NCI-H2029 treated with DMSO at 0.1 percent for 48 hours (cell line): ENCODE data around the gene SBK1.

Experiments used
- DNase-seq: peaks from one replicate; lab custom pipeline; 2025; lab: John Stamatoyannopoulos, UW

The SBK1 gene

GRCh38 chr16:28282045-28282444 is 10.3 kb upstream of the SBK1 start:
- DNase-seq, result no peak

DNA sequence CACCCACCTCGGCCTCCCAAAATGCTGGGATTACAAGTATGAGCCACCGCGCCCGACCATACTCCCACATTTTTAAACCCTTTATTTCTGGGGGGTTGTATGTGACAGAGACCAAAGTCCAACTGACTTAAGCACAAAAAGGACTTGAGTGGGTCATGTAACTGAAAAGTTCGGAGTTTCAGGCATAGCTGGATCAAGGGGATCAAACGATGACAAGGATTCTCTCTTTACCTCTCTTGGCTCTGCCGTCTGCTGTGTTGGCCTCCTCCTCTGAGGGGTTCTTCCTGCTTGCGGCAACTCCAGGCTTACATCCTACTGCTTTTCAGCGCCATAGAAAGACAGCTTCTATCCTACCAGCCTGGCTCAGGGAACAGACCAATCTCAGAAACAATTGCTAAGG is 9.2 kb upstream of the SBK1 start:
- DNase-seq, result no peak

GRCh38 chr16:28283798-28284577 is 8.3 kb upstream of the SBK1 start:
- DNase-seq, result no peak

DNA sequence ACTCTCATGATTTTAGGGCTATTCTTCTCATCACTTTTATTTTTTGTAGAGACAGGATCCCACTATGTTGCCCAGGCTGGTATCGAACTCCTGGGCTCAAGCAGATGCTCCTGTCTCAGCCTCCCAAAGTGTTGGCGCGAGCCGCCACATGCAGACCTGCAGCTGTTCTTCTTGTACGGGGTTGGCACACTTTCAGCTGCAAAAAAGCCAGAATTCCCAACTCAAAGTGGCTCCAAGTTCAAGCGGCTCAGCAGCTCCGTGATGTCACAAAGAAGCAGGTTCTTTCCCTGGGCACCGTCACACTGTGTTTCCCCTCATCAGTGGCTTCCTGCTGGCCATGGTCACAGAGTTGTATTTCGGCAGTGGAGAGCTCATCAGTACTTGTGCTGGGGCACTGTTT is 6.7 kb upstream of the SBK1 start:
- no peak for DNase-seq

- no peak for DNase-seq
Observed at GRCh38 chr16:28288114-28288513, 4.2 kb upstream of the SBK1 start.

GRCh38 chr16:28289048-28289447 is 3.3 kb upstream of the SBK1 start:
- DNase-seq, result no peak

- DNase-seq, result no peak
Observed at GRCh38 chr16:28289939-28290858, 2.1 kb upstream of the SBK1 start.

DNA sequence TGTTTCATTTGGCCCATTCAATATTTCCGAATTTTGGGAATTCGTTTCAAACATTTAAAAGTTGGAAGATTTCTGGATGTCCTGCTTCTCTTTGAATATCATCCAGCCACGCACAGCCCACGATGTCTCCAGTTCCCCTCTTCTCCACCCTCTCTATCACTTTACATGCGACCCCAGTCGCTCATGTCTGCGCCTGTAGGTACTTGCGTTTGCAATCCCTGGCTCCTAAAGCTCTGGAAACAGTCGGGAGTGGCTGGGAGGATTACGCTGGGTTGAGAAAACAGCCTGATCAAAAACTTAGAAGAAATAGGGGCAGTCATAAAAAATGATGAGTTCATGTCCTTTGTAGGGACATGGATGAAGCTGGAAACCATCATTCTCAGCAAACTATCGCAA is 1.5 kb upstream of the SBK1 start:
- DNase-seq, result no peak

DNA sequence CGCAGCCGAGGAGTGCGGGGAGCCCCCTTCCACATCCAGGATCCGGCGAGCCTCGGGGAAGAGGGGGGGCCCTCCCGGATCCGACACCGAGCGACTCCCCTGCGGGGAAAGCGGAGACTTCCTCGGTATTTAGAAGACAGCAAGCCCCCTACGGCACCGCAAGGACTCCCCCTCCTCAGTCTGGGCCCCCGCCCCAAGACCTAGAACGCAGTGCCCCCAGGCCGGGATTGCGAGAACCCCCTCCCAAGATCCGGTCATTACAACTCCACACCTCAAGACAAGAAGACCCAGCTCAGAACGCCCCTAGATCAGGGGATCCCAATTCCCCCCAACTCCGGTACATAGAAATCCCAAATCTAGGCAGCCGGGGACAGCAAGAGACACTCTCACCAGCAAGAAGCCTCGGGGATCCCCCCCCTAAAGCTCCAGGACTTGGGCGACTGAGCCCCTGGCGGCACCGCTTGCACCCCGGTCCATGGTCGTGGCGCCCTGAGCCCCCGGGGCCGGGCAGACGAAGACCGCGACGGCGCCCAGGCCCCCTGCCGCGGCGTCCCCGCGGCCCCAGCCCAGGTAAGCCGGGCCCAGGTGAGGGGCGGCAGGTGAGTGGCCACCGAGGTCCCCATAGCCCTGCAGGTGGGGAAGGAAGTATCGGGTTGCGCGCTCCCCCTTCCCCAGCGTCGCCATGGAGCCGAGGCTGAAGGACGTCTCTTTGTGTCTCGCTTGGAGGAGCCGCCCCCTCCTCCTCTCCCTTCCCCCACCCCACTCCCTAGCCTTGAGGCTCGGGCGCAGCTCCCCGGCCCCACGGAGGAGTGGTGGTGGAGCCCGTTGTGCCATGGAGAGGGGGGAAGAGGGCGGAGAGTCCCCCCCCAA is 641 bp downstream of the SBK1 start:
- DNase-seq, result peak; percentile 27

GRCh38 chr16:28293601-28293960 is 1.3 kb downstream of the SBK1 start:
- no peak for DNase-seq

- no peak for DNase-seq
Observed at GRCh38 chr16:28294201-28294600, 1.9 kb downstream of the SBK1 start.

GRCh38 chr16:28295276-28295675 is 3.0 kb downstream of the SBK1 start:
- DNase-seq, result no peak

- no peak for DNase-seq
Observed at GRCh38 chr16:28297308-28297707, 5.0 kb downstream of the SBK1 start.

DNA sequence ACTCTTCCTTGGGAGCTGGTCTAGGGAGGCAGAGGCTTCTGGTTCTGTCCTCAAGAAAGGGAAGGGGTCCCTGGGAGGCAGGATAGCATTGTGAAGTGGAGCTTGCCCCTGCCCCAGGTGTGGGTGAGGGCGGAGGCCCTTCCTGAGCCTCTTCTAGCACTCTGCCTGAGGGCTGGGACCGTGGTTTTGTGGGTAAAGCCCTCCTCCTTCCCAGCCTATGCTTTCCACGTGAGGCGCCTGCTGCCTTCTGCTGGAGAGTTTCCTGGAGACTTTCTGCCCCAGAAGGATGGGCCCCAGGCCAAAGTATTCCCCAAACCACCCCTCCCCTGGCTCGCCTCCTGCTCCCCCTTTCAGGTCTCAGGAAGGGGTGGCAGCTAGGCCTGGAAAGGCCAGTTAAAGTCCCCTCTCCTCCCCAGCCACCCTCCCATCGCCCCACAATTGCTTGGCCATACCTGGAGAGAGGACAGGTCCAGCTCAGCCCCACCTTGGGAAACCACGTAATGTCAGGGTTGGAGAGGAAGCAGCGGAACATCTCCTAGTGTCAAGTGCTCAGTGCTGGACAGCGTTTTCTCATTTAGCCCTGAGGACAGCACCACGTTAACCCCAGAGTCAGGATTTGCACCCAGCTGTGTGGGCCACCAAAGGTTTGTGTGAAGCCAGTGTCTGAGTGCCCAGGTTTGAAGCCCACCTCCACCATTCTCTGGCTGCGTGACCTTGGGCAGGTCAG is 5.6 kb downstream of the SBK1 start:
- peak; percentile 14 for DNase-seq

- DNase-seq, result peak; percentile 28
Observed at GRCh38 chr16:28298511-28298878, 6.2 kb downstream of the SBK1 start.

DNA sequence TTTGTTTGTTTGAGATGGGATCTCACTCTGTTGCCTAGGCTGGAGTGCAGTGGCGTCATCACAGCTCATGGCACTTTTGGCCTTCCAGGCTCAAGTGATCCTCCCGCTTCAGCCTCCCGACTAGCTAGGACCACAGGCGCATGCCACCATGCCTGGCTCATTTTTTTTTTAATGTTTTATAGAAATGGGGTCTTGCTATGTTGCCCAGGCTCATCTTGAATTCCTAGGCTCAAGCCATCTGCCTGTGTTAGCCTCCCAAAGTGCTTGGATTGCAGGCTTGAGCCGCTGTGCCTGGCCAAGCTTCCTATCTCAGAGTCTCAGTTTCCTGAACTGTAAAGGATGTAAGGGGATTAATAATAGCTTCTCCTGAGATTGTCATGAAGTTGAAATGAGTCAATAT is 8.0 kb downstream of the SBK1 start:
- no peak for DNase-seq

DNA sequence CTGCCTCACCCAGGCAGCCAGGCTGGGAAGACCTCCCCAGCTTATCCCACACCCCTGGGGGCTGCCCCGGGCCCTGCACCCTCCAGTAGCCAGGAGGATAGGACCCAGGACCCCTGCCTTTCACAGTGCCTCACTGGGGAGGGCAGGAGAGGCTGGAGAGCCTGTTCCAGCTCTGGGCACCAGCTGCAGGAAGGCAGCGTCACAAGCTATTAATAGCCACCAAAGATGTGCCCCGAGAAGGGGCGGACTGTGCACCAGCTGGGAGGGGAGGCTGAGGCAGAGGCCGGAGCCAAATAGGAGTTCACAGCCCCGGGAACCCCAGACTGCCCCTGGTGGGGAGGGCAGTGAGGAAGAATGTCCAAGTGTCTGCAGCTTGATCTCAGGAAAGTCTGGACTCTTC is 8.8 kb downstream of the SBK1 start:
- DNase-seq, result no peak

DNA sequence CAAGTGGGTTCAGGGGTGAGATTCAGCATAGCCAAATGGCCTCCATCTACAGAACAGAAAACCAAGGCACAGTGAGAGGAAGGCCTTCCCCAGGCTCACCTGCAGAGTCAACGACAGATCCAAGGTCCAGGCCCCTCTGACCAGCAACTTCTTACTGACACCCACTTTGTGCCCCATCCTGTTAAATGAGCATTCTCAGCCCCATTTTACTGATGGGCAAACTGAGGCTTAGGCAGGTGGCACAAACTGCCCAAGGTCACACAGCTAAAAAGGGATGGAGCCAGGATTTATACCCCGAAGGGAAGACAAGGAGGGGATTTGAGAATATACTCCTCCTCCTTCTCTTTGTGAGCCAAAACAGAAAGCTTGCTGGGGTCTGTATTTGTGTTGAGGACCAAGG is 9.3 kb downstream of the SBK1 start:
- DNase-seq, result no peak

DNA sequence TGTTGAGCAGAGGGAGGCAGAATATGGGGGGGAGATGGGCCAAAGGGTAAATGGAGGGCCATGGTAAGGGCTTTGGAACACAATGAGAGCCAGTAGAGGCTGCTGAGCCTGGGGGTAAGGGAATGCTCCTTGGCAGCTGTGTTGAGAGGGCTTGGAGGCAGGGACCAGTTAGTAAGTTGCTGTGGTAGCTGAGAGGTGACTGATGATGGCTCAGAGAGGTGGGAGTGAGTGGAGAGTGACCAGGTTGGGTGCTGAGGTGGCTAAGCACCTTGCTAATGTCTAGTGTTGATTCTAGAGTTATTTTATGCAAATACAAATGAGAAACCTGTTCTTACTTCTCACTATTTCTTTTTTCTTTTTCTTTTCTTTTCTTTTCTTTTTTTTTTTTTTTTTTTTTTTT is 10.8 kb downstream of the SBK1 start:
- no peak for DNase-seq

GRCh38 chr16:28304214-28304613 is 11.9 kb downstream of the SBK1 start:
- no peak for DNase-seq

- DNase-seq, result no peak
Observed at GRCh38 chr16:28307936-28308335, 15.6 kb downstream of the SBK1 start.
